Parathyroid adenoma (tissue), 2 donors: ENCODE data around the gene SHC2.
A peak's percentile ranks its signal among the peaks of the same experiment; 100 is the strongest.
"Not testable (repeated sequence)": the region's sequence is repeated elsewhere in the genome, so short reads cannot be mapped to it uniquely, and the experiment has no call there.

Experiments
- H2AFZ ChIP-seq: fragments of 300-600 bp; sonication (generic); one replicate; pipeline ENCODE4 v1.7.0; 2017; ENCODE audit warnings: antibody characterized with exemption, mild to moderate bottlenecking
- H3K27ac ChIP-seq: fragments of 300-600 bp; sonication (generic); one replicate; pipeline ENCODE4 v1.7.0; 2017
- H3K27me3 ChIP-seq: fragments of 300-600 bp; sonication (generic); one replicate; pipeline ENCODE4 v1.7.0; 2017; ENCODE audit warnings: low read length; ENCODE audit not compliant: control insufficient read depth, insufficient read depth
- H3K36me3 ChIP-seq: fragments of 300-600 bp; sonication (generic); one replicate; pipeline ENCODE4 v1.7.0; 2017; ENCODE audit warnings: low read length; ENCODE audit not compliant: control insufficient read depth, insufficient read depth
- H3K4me1 ChIP-seq: fragments of 300-600 bp; sonication (generic); one replicate; pipeline ENCODE4 v1.7.0; 2017; ENCODE audit warnings: control low read depth
- H3K4me2 ChIP-seq: fragments of 300-600 bp; sonication (generic); one replicate; pipeline ENCODE4 v1.7.0; 2017; ENCODE audit warnings: low read length
- H3K4me3 ChIP-seq: fragments of 300-600 bp; sonication (generic); one replicate; pipeline ENCODE4 v1.7.0; 2017; ENCODE audit warnings: low read depth, low read length
- H3K79me2 ChIP-seq: fragments of 300-600 bp; sonication (generic); one replicate; pipeline ENCODE4 v1.7.0; 2017; ENCODE audit warnings: control low read depth
- H3K9ac ChIP-seq: fragments of 300-600 bp; sonication (generic); one replicate; pipeline ENCODE4 v1.7.0; 2017; ENCODE audit warnings: mild to moderate bottlenecking
- H3K9me3 ChIP-seq: fragments of 300-600 bp; sonication (generic); one replicate; pipeline ENCODE4 v1.7.0; 2017; ENCODE audit warnings: low read length; ENCODE audit not compliant: control insufficient read depth
- CTCF ChIP-seq: fragments of 300-600 bp; sonication (generic); IDR thresholded peaks from one replicate; pipeline ENCODE4 v1.7.0; 2017; ENCODE audit warnings: antibody characterized with exemption, mild to moderate bottlenecking
- donor health status: primary hyperparathyroidism.

Gene SHC2

GRCh38 chr19:384799-385169, 76.0 kb downstream of the SHC2 start:
- no peak overlapping the region for H3K4me3 ChIP-seq
- no peaks in the 10 kb centered on the region for H3K4me1 ChIP-seq
- H3K36me3 ChIP-seq, result no peaks in the 10 kb centered on the region
- TF ChIP-seq CTCF, result no peak
- H3K9ac ChIP-seq, result no peak overlapping the region
- H2AFZ ChIP-seq, result no peak overlapping the region
- no peaks in the 10 kb centered on the region for H3K27me3 ChIP-seq
- no peak overlapping the region for H3K27ac ChIP-seq
- H3K79me2 ChIP-seq, result no peaks in the 10 kb centered on the region
- H3K9me3 ChIP-seq, result no peaks in the 10 kb centered on the region
- no peak overlapping the region for H3K4me2 ChIP-seq

DNA sequence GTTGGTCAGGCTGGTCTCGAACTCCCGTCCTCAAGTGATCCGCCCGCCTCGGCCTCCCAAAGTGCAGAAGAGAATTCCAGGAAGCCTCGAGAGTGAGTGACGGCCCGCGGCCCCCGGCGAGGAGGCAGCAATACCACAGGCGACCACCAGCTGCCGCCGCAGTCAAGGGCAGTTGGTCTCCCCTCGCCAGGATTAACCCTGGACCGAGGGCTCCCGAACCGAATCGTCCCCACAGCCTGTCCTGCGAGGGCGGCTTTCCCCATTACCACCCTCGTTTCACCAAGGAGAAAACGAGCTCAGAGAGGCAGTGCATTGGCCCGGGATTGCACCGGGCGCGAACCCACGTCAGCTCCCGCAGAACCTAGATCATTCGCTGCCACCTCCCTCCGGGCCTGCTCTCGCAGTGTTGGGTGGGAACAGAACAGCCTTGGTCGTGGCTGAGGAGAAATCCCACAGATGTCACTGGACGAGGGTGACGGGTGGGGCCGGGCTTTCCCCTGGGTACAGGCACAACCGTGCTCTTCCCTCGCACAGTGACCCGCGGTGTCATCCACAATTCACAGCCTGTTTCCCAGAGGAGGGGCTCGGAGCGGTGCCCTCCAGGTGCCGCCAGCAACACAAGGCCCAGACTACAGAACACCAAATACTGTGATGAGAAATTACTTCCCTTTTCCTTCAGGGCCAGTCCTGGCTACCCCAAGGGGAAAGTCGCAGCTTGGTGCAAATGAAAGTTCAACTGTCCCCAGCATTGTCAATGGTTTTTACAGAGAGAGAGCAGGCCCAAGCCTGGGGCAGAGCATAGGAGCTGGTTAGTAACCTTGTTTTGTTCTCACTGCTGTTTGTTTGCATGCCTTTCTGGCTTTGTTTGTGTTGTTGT, 76.7 kb downstream of the SHC2 start:
- no peaks in the 10 kb centered on the region for H3K36me3 ChIP-seq
- no peaks in the 10 kb centered on the region for H3K9me3 ChIP-seq
- H3K4me1 ChIP-seq, result no peaks in the 10 kb centered on the region
- TF ChIP-seq CTCF, result peak; percentile 22
- H3K79me2 ChIP-seq, result no peaks in the 10 kb centered on the region
- H2AFZ ChIP-seq, result no peak overlapping the region
- no peaks in the 10 kb centered on the region for H3K27me3 ChIP-seq
- no peak overlapping the region for H3K4me3 ChIP-seq
- no peak overlapping the region for H3K27ac ChIP-seq
- no peak overlapping the region for H3K9ac ChIP-seq
- H3K4me2 ChIP-seq, result no peak overlapping the region

DNA sequence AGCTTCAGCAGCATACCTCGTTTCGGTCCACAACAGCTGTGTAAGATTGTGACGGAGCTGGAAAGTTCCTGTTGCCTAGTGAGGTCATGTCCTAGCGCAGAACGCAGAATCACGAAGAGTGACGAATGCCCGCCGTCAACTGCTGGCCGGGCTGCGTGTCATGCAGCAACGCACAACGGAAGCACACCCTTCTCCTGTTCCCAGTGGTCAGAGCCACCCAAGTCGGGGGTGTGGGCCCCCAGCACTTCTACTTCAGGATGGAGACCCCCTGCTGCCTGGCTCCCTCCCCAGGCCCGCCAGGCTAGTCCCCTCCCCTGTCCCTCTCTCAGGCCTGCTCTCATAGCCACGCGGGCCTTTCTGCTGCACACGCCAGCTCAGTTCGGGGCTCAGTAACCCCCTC, 77.8 kb downstream of the SHC2 start:
- H3K27ac ChIP-seq, result no peak overlapping the region

GRCh38 chr19:382578-382977, 78.3 kb downstream of the SHC2 start:
- not testable (repeated sequence) for H3K4me3 ChIP-seq, H2AFZ ChIP-seq, H3K27ac ChIP-seq, H3K79me2 ChIP-seq, H3K4me1 ChIP-seq, H3K36me3 ChIP-seq, H3K4me2 ChIP-seq, H3K9me3 ChIP-seq, H3K27me3 ChIP-seq, H3K9ac ChIP-seq

More for the DNA sequence above, 77.8 kb downstream of the SHC2 start:
- Histone ChIP-seq H3K9ac (no peak overlapping the region), H3K4me1 (no peaks in the 10 kb centered on the region), H3K4me3 (no peak overlapping the region), H3K9me3 (no peaks in the 10 kb centered on the region), H3K4me2 (no peak overlapping the region), H2AFZ (no peak overlapping the region), H3K27me3 (no peaks in the 10 kb centered on the region), H3K79me2 (no peaks in the 10 kb centered on the region), H3K36me3 (no peaks in the 10 kb centered on the region)
- TF ChIP-seq CTCF, result no peak

DNA sequence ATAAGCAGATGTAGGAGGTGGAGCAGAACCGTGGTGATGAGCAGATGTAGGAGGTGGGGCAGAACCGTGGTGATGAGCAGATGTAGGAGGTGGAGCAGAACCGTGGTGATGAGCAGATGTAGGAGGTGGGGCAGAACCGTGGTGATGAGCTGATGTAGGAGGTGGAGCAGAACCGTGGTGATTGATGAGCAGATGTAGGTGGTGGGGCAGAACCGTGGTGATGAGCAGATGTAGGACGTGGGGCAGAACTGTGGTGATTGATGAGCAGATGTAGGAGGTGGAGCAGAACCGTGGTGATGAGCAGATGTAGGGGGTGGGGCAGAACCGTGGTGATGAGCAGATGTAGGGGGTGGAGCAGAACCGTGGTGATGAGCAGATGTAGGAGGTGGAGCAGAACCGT, 78.9 kb downstream of the SHC2 start:
- not testable (repeated sequence) for H3K27ac ChIP-seq, H3K4me3 ChIP-seq, H3K9me3 ChIP-seq, H3K27me3 ChIP-seq, H2AFZ ChIP-seq, H3K79me2 ChIP-seq, H3K9ac ChIP-seq, H3K36me3 ChIP-seq, H3K4me2 ChIP-seq, H3K4me1 ChIP-seq

GRCh38 chr19:380618-381219, 80.1 kb downstream of the SHC2 start:
- H3K27me3 ChIP-seq, H3K36me3 ChIP-seq, H3K4me2 ChIP-seq, H3K4me3 ChIP-seq, H3K27ac ChIP-seq, H2AFZ ChIP-seq, H3K79me2 ChIP-seq, H3K9ac ChIP-seq, H3K9me3 ChIP-seq, H3K4me1 ChIP-seq: not testable (repeated sequence)
